22Rv1 (cell line): ENCODE measurements around the gene TNK2.

ENCODE experiments used
- H3K27ac ChIP-seq: fragments of 450-650 bp; 2 replicates; pipeline ENCODE4 v1.5.1; 2017
- CTCF ChIP-seq: fragments of 450-650 bp; IDR thresholded peaks from 2 replicates; pipeline ENCODE4 v1.5.1; 2017; ENCODE audit warnings: mild to moderate bottlenecking
- ZFX ChIP-seq: fragments of 450-650 bp; IDR thresholded peaks from 2 replicates; pipeline ENCODE4 v1.6.1; 2017; ENCODE audit warnings: antibody characterized with exemption, borderline replicate concordance

TNK2 gene

GRCh38 chr3:195878424-195879274 is 29.7 kb downstream of the TNK2 start:
- TF ChIP-seq CTCF (no peak), ZFX (no peak)
- no peak overlapping the region for H3K27ac ChIP-seq

DNA sequence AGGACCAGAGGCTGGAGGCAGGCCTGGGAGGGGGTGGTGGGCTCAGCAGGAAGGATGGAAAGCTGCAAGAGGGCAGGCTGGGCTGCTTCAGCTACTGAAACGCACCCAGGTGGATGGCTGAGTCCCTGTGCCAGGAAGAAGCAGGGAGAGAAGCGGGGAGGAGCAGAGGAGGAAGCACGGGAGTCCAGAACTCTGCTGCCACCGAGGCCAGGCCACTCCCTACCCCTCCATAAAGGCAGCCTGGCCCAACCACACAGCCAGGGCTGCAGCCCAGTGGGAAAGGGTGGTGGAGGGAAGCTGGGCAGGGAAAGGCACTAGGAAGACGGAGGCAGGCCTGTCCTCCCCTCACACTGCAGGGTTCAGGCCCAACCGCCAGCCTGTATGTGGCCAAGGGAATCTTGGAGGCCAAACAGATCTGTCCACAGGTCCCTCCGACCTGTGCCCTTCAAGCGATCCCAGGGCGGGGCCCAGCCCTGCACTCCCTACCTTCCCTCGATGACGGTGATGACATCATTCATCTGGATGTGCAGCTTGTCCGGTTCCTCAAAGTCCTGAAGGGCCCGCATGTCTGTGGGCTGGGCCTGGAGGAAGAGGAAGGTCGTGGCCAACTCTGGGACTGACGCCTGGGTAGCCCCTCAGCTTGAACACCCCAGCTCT is 30.5 kb downstream of the TNK2 start:
- TF ChIP-seq CTCF (no peak), ZFX (no peak)
- no peak overlapping the region for H3K27ac ChIP-seq

GRCh38 chr3:195877136-195877715 is 31.1 kb downstream of the TNK2 start:
- H3K27ac ChIP-seq = no peak overlapping the region
- no peak for TF ChIP-seq CTCF
- TF ChIP-seq ZFX = no peak

DNA sequence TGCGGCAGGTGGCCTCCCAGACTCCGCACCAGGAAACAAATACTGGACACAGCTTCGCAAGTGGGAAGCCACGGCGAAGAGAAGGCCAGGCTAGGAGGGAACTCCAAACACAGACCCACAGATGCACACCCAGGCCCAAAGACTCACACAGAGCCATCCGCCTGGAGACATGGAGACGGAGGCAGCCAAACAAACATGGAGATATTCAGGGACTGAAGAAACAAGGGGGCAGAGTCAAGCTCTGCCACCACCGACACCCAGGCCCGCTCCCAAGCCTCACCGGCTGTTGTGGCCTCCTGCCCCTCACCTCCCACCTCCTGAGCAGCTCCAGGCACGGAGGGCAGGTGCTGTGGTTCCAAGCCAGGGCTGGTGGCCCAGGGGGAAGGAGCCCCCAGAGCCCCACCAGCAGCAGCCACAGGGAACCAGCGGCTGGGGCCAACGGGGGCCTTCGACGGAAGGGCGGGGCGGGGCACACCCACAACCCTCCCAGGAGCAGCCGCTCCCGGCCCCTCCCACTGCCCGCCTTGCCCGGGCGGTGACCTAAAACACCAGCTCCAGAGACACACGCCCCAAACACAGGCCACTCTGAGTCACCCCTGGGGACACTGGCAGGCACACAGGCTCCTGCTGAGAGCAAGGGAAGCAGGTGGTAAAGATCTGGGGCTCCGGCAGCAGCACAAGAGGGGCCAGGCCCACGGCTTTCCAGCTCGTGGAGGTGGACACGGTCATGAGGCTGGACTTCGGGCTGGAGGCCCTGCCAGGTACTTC is 31.9 kb downstream of the TNK2 start:
- no peak overlapping the region for H3K27ac ChIP-seq
- TF ChIP-seq ZFX (no peak), CTCF (no peak)

GRCh38 chr3:195875482-195876236 is 32.7 kb downstream of the TNK2 start:
- H3K27ac ChIP-seq = no peak overlapping the region
- TF ChIP-seq ZFX (no peak), CTCF (no peak)

DNA sequence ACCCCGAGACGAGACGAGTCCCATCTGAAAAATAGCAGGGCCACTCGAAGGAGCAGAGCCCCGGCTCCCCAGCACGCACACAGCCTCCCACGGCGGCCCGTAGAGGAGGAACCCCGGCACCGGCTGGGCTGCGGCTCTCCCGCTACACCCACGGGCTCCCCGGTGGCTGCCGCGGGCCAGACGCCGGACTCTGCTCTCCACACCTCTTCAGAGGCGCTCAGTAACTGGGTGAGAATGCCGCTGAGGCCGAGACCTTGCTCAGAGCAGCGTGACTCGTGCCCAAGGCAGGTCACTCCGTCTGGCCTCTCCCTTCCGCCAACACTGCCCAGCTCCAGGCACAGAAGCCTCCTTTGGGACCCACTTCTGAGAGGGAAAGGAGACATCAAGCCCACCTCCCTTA is 34.4 kb downstream of the TNK2 start:
- TF ChIP-seq CTCF (no peak), ZFX (no peak)
- H3K27ac ChIP-seq = no peak overlapping the region
